ENCODE data around the gene ZNF296. TPM values are rescaled to one million over a fixed set of nuclear protein-coding genes. Genes with fewer than 3 reads are reported as not detected.
A peak's percentile ranks its signal among the peaks of the same experiment; 100 is the strongest.

The ZNF296 gene
- total RNA-seq, 1 donor from 2014 or later, result 0.12 TPM

DNA sequence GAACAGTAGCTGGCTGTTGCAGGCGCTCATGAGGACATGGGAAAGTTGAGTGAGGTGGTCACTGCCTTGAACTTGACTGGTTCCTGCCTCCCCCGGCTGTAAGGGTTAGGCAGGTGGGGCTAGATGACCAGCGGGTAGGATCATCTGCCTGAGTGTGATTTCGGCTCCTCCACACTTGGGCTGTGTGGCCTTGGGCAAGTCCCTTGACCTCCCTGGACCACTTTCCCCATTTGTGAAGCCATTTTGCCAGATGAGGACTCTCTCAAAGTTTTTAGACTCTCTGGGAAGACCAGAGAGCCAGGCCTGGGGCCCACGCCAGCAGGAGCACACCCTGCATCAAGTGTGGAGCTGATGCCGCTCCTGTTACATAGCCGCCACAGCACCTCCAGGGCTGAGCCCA lies 26.2 kb upstream of the ZNF296 start:
- TF ChIP-seq, protein P1, sequence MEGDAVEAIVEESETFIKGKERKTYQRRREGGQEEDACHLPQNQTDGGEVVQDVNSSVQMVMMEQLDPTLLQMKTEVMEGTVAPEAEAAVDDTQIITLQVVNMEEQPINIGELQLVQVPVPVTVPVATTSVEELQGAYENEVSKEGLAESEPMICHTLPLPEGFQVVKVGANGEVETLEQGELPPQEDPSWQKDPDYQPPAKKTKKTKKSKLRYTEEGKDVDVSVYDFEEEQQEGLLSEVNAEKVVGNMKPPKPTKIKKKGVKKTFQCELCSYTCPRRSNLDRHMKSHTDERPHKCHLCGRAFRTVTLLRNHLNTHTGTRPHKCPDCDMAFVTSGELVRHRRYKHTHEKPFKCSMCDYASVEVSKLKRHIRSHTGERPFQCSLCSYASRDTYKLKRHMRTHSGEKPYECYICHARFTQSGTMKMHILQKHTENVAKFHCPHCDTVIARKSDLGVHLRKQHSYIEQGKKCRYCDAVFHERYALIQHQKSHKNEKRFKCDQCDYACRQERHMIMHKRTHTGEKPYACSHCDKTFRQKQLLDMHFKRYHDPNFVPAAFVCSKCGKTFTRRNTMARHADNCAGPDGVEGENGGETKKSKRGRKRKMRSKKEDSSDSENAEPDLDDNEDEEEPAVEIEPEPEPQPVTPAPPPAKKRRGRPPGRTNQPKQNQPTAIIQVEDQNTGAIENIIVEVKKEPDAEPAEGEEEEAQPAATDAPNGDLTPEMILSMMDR (IDR thresholded peaks at IDR 0.05), result no peak
- Mint-ChIP-seq H3K9me3 (ENCODE audit: low read depth) (no peaks in the 10 kb centered on the region), H3K27me3 (ENCODE audit: low read depth) (no peaks in the 10 kb centered on the region), H3K4me1 (ENCODE audit: low read depth) (peaks cover 49% of the 10 kb centered on the region), H3K27ac (ENCODE audit: unreplicated experiment) (no peak overlapping the region), H3K36me3 (ENCODE audit: low read depth) (no peaks in the 10 kb centered on the region), H3K4me3 (ENCODE audit: unreplicated experiment) (no peak overlapping the region)
- no peak for DNase-seq (ENCODE audit: low spot score)

- TF ChIP-seq, protein P1 (IDR thresholded peaks at IDR 0.05), result no peak
- DNase-seq (ENCODE audit: low spot score), result no peak
- Mint-ChIP-seq H3K4me3 (ENCODE audit: unreplicated experiment) (no peak overlapping the region), H3K27me3 (ENCODE audit: low read depth) (no peaks in the 10 kb centered on the region), H3K4me1 (ENCODE audit: low read depth) (peaks cover 53% of the 10 kb centered on the region), H3K27ac (ENCODE audit: unreplicated experiment) (no peak overlapping the region), H3K36me3 (ENCODE audit: low read depth) (no peaks in the 10 kb centered on the region), H3K9me3 (ENCODE audit: low read depth) (no peaks in the 10 kb centered on the region)
These were observed 25.5 kb upstream of the ZNF296 start for GRCh38 chr19:45101806-45102205.

DNA sequence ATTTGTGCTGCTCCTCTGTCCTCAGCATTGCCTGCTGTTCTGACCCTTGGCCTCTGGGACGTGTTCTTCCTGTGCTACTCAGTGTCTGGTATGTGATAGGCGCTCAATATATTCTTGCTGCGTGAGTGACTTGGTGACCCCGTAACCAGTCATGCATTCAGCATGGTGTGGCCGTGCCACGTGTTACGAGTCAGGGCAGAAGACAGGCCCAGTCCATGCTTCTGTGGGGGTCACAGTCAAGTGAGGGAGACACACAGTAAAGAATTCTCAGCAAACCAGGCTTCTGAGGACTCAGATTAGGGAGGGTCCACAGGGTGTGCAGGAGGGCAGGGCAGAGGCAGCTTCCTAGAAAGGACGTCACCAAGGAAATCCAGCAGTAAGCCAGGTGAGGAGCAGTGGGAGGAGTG lies 24.6 kb upstream of the ZNF296 start:
- Mint-ChIP-seq H3K4me1 (ENCODE audit: low read depth) (peaks cover 63% of the 10 kb centered on the region), H3K27me3 (ENCODE audit: low read depth) (no peaks in the 10 kb centered on the region), H3K27ac (ENCODE audit: unreplicated experiment) (peak overlapping the region; percentile 34), H3K4me3 (ENCODE audit: unreplicated experiment) (no peak overlapping the region), H3K36me3 (ENCODE audit: low read depth) (no peaks in the 10 kb centered on the region), H3K9me3 (ENCODE audit: low read depth) (no peaks in the 10 kb centered on the region)
- TF ChIP-seq, protein P1 (IDR thresholded peaks at IDR 0.05), result no peak
- no peak for DNase-seq (ENCODE audit: low spot score)

DNA sequence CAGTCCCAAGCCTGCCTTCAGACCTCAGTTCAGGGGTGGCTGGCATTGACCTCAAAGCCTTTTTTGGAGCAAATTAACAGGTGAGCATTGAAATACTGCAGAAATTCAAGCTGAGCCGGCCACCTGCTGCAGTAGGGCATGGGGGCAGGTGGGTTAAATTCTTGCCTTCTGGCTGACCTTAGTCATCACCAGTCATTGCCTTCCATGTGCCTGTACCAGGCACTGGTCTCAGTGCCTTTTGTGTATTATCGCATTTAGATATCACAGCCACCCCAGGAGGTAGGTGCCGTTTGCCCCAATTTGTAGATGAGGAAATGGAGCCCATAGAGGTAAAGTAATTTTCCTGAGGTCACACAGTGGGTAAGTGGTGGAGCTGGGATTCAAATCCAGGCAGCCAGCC lies 23.9 kb upstream of the ZNF296 start:
- Mint-ChIP-seq H3K4me1 (ENCODE audit: low read depth) (peaks cover 66% of the 10 kb centered on the region), H3K4me3 (ENCODE audit: unreplicated experiment) (no peak overlapping the region), H3K9me3 (ENCODE audit: low read depth) (no peaks in the 10 kb centered on the region), H3K36me3 (ENCODE audit: low read depth) (no peaks in the 10 kb centered on the region), H3K27ac (ENCODE audit: unreplicated experiment) (no peak overlapping the region), H3K27me3 (ENCODE audit: low read depth) (no peaks in the 10 kb centered on the region)
- TF ChIP-seq, protein P1 (IDR thresholded peaks at IDR 0.05), result no peak
- no peak for DNase-seq (ENCODE audit: low spot score)

DNA sequence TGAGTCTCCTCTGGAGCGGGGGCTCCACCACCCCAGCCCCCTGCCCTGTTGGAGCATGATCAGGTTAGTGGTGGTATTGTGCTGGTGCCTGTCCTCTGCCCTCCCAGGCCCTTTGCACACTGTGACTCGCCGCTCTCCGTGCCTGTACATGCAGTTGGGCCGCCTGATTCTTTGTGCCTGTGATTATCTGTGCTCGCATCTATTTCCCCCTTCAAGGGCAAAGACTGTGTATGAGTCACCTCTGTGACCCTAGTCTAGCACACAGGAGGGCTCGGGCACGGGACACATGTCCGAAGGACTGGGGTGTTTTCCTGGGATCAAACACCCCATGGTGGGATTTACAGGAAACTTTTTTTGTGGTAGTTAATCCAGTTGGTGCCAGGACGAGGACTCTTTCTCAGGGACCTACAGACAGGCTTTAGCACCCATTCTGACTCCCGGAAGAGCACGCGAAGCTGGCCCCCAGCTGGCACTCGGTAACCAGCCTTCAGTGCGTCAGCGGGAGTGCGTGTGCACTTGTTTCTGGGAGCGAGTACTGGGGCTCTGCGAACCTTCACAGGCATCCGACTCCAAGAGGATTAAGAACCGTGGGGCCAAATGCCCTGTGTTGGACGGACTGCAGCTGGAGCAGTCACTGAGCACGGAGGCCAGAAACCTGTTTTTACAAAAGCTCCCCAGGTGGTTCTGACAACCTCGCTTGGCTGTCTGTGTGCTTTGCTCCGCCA lies 23.4 kb upstream of the ZNF296 start:
- TF ChIP-seq, protein P1 (IDR thresholded peaks at IDR 0.05), result no peak
- H3K4me1 Mint-ChIP-seq (ENCODE audit: low read depth), result peaks cover 70% of the 10 kb centered on the region
- no peaks in the 10 kb centered on the region for H3K36me3 Mint-ChIP-seq (ENCODE audit: low read depth)
- peak overlapping the region; percentile 94 for H3K27ac Mint-ChIP-seq (ENCODE audit: unreplicated experiment)
- no peak for DNase-seq (ENCODE audit: low spot score)
- H3K9me3 Mint-ChIP-seq (ENCODE audit: low read depth), result no peaks in the 10 kb centered on the region
- no peaks in the 10 kb centered on the region for H3K27me3 Mint-ChIP-seq (ENCODE audit: low read depth)
- peak overlapping the region; percentile 28 for H3K4me3 Mint-ChIP-seq (ENCODE audit: unreplicated experiment)

All from chondrocyte (in vitro differentiated cells).